GM12878 (cell line): Measurements from ENCODE around the gene CDYL2. TPM values are rescaled to one million over a fixed set of nuclear protein-coding genes. Genes with fewer than 3 reads are reported as not detected.

Source experiments
- ATAC-seq: fragments of 200-7000 bp; cut with Tn5 transposase; 3 replicates; pipeline ENCODE4 v1.9.1; 2020; ENCODE audit warnings: mild to moderate bottlenecking, moderate library complexity
- BruUV-seq: library from RNA; stranded (reverse); fragments of 400-500 nt; replicated peaks from 2 replicates; lab custom pipeline; 2021; lab: Mats Ljungman, UMichigan
- CTCF ChIA-PET: fragments of 300-600 bp; sonication (Branson Sonifier 250); formaldehyde crosslinking; extraction: SDS; loops from one replicate; lab custom pipeline; 2021; ENCODE audit warnings: inconsistent platforms; lab: Yijun Ruan, JAX
- POLR2A ChIA-PET: fragments of 350-600 bp; formaldehyde crosslinking; extraction: SDS; loops from one replicate; lab custom pipeline; 2021; ENCODE audit warnings: inconsistent platforms; lab: Charles Lee
- RAD21 ChIA-PET: fragments of 300-600 bp; sonication (Branson Sonifier 250); formaldehyde crosslinking; loops from one replicate; lab custom pipeline; 2023; ENCODE audit warnings: antibody characterized with exemption; ENCODE audit not compliant: unreplicated experiment; lab: Charles Lee
- SMC1A ChIA-PET: fragments of 300-600 bp; sonication (Branson Sonifier 250); formaldehyde crosslinking; loops from one replicate; lab custom pipeline; 2023; ENCODE audit not compliant: unreplicated experiment, uncharacterized antibody; lab: Charles Lee
- DNase-seq: peaks from one replicate; pipeline ENCODE4 v3.0.0-alpha.2; 2011; ENCODE audit warnings: low read depth, low spot score
- FAIRE-seq: peaks from 3 replicates; lab custom pipeline; 2011; peaks lifted over from hg19 to GRCh38; lab: Jason Lieb, UNC
- H2AFZ ChIP-seq: 2 replicates; pipeline ENCODE4 v1.6.0; 2011; ENCODE audit warnings: low read depth, low read length, control low read depth; ENCODE audit not compliant: control insufficient read depth
- H3K27ac ChIP-seq: 2 replicates; pipeline ENCODE4 v1.5.1; 2011; ENCODE audit warnings: control low read depth; ENCODE audit not compliant: control insufficient read depth, insufficient read depth
- H3K27me3 ChIP-seq, 2 experiments: replicated peaks in 1 of 2; 2 replicates each; pipeline versions ENCODE4 v1.6.0 to v1.6.1; 2011; ENCODE audit warnings: low read length in 1 of 2; ENCODE audit not compliant: control insufficient read depth in 2 of 2, insufficient read depth in 2 of 2
- H3K36me3 ChIP-seq, 2 experiments: 2 replicates each; pipeline ENCODE4 v1.5.1; 2011; ENCODE audit warnings: low read length in 1 of 2; ENCODE audit not compliant: control insufficient read depth in 2 of 2, insufficient read depth in 2 of 2
- H3K4me1 ChIP-seq: 2 replicates; pipeline ENCODE4 v1.6.1; 2011; ENCODE audit warnings: mild to moderate bottlenecking, low read length, moderate library complexity, mixed read lengths; ENCODE audit not compliant: control insufficient read depth, insufficient read depth
- H3K4me2 ChIP-seq: 2 replicates; pipeline ENCODE4 v1.6.0; 2011; ENCODE audit warnings: control low read depth; ENCODE audit not compliant: control insufficient read depth, insufficient read depth
- H3K4me3 ChIP-seq: fragments of 200-600 bp; sonication (generic); 2 replicates; pipeline ENCODE4 v1.5.1; 2016
- H3K79me2 ChIP-seq: 2 replicates; pipeline ENCODE4 v1.6.0; 2011; ENCODE audit warnings: low read length; ENCODE audit not compliant: control insufficient read depth, insufficient read depth
- H3K9ac ChIP-seq: 2 replicates; pipeline ENCODE4 v1.8.0; 2011; ENCODE audit warnings: low read length, control low read depth, mixed read lengths; ENCODE audit not compliant: control insufficient read depth, insufficient read depth
- H3K9me3 ChIP-seq: replicated peaks from 3 replicates; pipeline ENCODE4 v1.5.1; 2011; ENCODE audit warnings: mild to moderate bottlenecking, low read length; ENCODE audit not compliant: control insufficient read depth, insufficient read depth
- H4K20me1 ChIP-seq: 2 replicates; pipeline ENCODE4 v1.6.0; 2011; ENCODE audit not compliant: control insufficient read depth, insufficient read depth
- ATF7 ChIP-seq: fragments of 450-650 bp; IDR thresholded peaks from 2 replicates; pipeline ENCODE4 v1.6.1; 2016; ENCODE audit warnings: low read depth, mild to moderate bottlenecking
- BCL3 ChIP-seq: IDR thresholded peaks from 2 replicates; pipeline ENCODE4 v1.6.1; 2011; ENCODE audit warnings: borderline replicate concordance, low read depth, mild to moderate bottlenecking, moderate library complexity, low read length; ENCODE audit not compliant: insufficient read depth, poor library complexity, severe bottlenecking
- BCLAF1 ChIP-seq: fragments of 450-650 bp; IDR thresholded peaks from 2 replicates; pipeline ENCODE4 v1.6.1; 2017; ENCODE audit warnings: antibody characterized with exemption, mild to moderate bottlenecking, moderate library complexity
- CHD1 ChIP-seq: IDR thresholded peaks from 2 replicates; pipeline ENCODE4 v1.6.1; 2012; ENCODE audit warnings: low read depth, low read length, improper control_type of control experiment
- CREB1 ChIP-seq: IDR thresholded peaks from 2 replicates; pipeline ENCODE4 v1.6.1; 2012; ENCODE audit warnings: low read depth, mild to moderate bottlenecking, inconsistent platforms
- CREM ChIP-seq: IDR thresholded peaks from 2 replicates; pipeline ENCODE4 v1.6.1; 2014; ENCODE audit warnings: antibody characterized with exemption, low read depth
- EP300 ChIP-seq, 2 experiments: fragments of 150-350 bp in 1 of 2; IDR thresholded peaks; 2 replicates each; pipeline ENCODE4 v1.6.1; 2011 to 2012; ENCODE audit warnings: low read depth in 2 of 2, low read length in 2 of 2, borderline replicate concordance in 1 of 2, improper control_type of control experiment in 1 of 2, inconsistent platforms in 1 of 2; ENCODE audit not compliant: control insufficient read depth in 1 of 2
- ETV6 ChIP-seq, 2 experiments: fragments of 450-650 bp in 1 of 2; IDR thresholded peaks in 1 of 2; conservative IDR thresholded peaks in 1 of 2; 2 replicates each; pipeline ENCODE4 v1.6.1; 2014; ENCODE audit warnings: antibody characterized with exemption in 1 of 2, borderline replicate concordance in 1 of 2, low read depth in 1 of 2, mild to moderate bottlenecking in 1 of 2, moderate library complexity in 1 of 2
- HDAC2 ChIP-seq: fragments of 200-600 bp; sonication (generic); IDR thresholded peaks from 2 replicates; pipeline ENCODE4 v1.6.1; 2017
- HDAC6 ChIP-seq: fragments of 200-600 bp; sonication (generic); IDR thresholded peaks from one replicate; pipeline ENCODE4 v1.8.0; 2017; ENCODE audit warnings: antibody characterized with exemption; ENCODE audit not compliant: unreplicated experiment
- MEF2A ChIP-seq: IDR thresholded peaks from 2 replicates; pipeline ENCODE4 v1.6.1; 2011; ENCODE audit warnings: low read depth, mild to moderate bottlenecking, low read length, moderate library complexity; ENCODE audit not compliant: insufficient read depth
- MEF2B ChIP-seq: fragments of 450-650 bp; IDR thresholded peaks from 2 replicates; pipeline ENCODE4 v1.6.1; 2018; ENCODE audit warnings: mild to moderate bottlenecking, moderate library complexity; ENCODE audit not compliant: partially characterized antibody, poor library complexity, severe bottlenecking
- MTA3 ChIP-seq: IDR thresholded peaks from 2 replicates; pipeline ENCODE4 v1.6.1; 2012; ENCODE audit warnings: low read length, inconsistent platforms, borderline replicate concordance
- NFYB ChIP-seq: IDR thresholded peaks from 2 replicates; pipeline ENCODE4 v1.6.1; 2011; ENCODE audit warnings: low read depth, mild to moderate bottlenecking, low read length, improper control_type of control experiment, moderate library complexity; ENCODE audit not compliant: insufficient read depth
- POLR2A ChIP-seq: IDR thresholded peaks from 2 replicates; pipeline ENCODE4 v1.6.1; 2011; ENCODE audit warnings: low read depth, mild to moderate bottlenecking, low read length
- RAD21 ChIP-seq: IDR thresholded peaks from 2 replicates; pipeline ENCODE4 v1.6.1; 2011; ENCODE audit warnings: mild to moderate bottlenecking, low read depth, low read length, moderate library complexity; ENCODE audit not compliant: insufficient read depth
- RFX5 ChIP-seq: IDR thresholded peaks from 2 replicates; pipeline ENCODE4 v1.6.1; 2011; ENCODE audit warnings: low read depth, low read length, improper control_type of control experiment
- SMAD1 ChIP-seq: fragments of 450-650 bp; IDR thresholded peaks from 2 replicates; pipeline ENCODE4 v1.6.1; 2018; ENCODE audit warnings: mild to moderate bottlenecking, low read depth; ENCODE audit not compliant: partially characterized antibody
- TCF7 ChIP-seq: IDR thresholded peaks from 2 replicates; pipeline ENCODE4 v1.6.1; 2014; ENCODE audit warnings: antibody characterized with exemption, borderline replicate concordance
- WRNIP1 ChIP-seq: IDR thresholded peaks from 2 replicates; pipeline ENCODE4 v1.6.1; 2011; ENCODE audit warnings: low read depth, low read length, improper control_type of control experiment, borderline replicate concordance
- YY1 ChIP-seq: IDR thresholded peaks from 2 replicates; pipeline ENCODE4 v1.6.1; 2011; ENCODE audit warnings: low read depth, mild to moderate bottlenecking, low read length
- ZNF384 ChIP-seq: IDR thresholded peaks from 2 replicates; pipeline ENCODE4 v1.6.1; 2012; ENCODE audit warnings: low read depth, mild to moderate bottlenecking, low read length, improper control_type of control experiment, borderline replicate concordance
- WGBS: methylation state at CpG from one replicate; pipeline ENCODE4 v1.1.6; 2016; ENCODE audit warnings: low lambda C conversion rate; ENCODE audit not compliant: insufficient replicate concordance, insufficient coverage; ENCODE audit errors: missing lambda C conversion rate; 5-methylcytosine and 5-hydroxymethylcytosine counted together
- in situ Hi-C: fragments of 300-500 bp; cut with MboI; formaldehyde crosslinking; loops from 9 replicates; pipeline ENCODE4 v1.14.3; 2018; ENCODE audit warnings: mixed read lengths
- intact Hi-C: fragments of 100-400 bp; cut with micrococcal nuclease; formaldehyde crosslinking; loops from one replicate; pipeline ENCODE4 v1.14.2; 2022; ENCODE audit not compliant: unreplicated experiment
- polyA plus RNA-seq, 11 experiments: library from polyadenylated mRNA; depleted of rRNA in 4 of 11; unstranded in 6 of 11; stranded (reverse) in 5 of 11; fragments of >200 nt; fragmentation: Nextera tagmentation in 4 of 11; fragmentation: Illumina TruSeq in 1 of 11; extraction: Ambion mirVana in 4 of 11; extraction: Trizol in 1 of 11; gene quantifications; 1 replicate in 1 of 11; 2 replicates in 10 of 11; pipeline versions ENCODE4 v1.2.1 to v1.2.3, GENCODE V29; 2011 to 2016; ENCODE audit warnings: inconsistent platforms in 2 of 11, missing spikeins in 2 of 11, low read depth in 1 of 11
- total RNA-seq, 4 experiments: library from RNA; depleted of rRNA in 3 of 4; stranded (reverse); fragments of >200 nt in 3 of 4; fragmentation: Illumina TruSeq in 1 of 4; extraction: Trizol in 1 of 4; gene quantifications; 2 replicates each; pipeline versions ENCODE4 v1.2.1 to v1.2.3, GENCODE V29; 2013 to 2021

The CDYL2 gene
- total and polyA plus RNA-seq, 10 of the 15 experiments (the other 5 are each of a cell fraction or from before 2014, with no cell fraction given): 0.27 to 22.9 (median 3.9) TPM

GRCh38 chr16:80710918-80711317, 93.5 kb downstream of the CDYL2 start:
- Histone ChIP-seq H3K79me2 (no peaks in the 10 kb centered on the region), H4K20me1 (no peaks in the 10 kb centered on the region), H3K9me3 (no peaks in the 10 kb centered on the region), H3K9ac (peak overlapping the region; percentile 11; the same call in 1 of the 2 replicates), H3K4me2 (peak overlapping the region; percentile 51), H3K27me3 (no peaks in the 10 kb centered on the region), H3K36me3 (no peaks in the 10 kb centered on the region), H3K4me3 (no peak overlapping the region), H2AFZ (peak overlapping the region; percentile 37), H3K27ac (no peak overlapping the region), H3K4me1 (no peaks in the 10 kb centered on the region)
- ChIA-PET POLR2A (interaction anchor here (0.7 kb wide), 1 partner anchor 145 kb away, joined by 3 read pairs; no protein-coding TSS in a partner anchor), CTCF (interaction anchor here (0.6 kb wide), 1 partner anchor 172 kb away, joined by 3 read pairs; no protein-coding TSS in a partner anchor), RAD21 (no interaction called here), SMC1A (interaction anchor here (0.7 to 1.1 kb wide), 2 partner anchors 10 kb away, joined by 3 read pairs; no protein-coding TSS in a partner anchor)
- WGBS: 39% methylated on average over 8 of the region's 8 CpGs
- no peak for ATAC-seq
- intact Hi-C loops (no loop called here), in situ Hi-C loops (no loop called here)
- no peak for DNase-seq
- no TSS peak for BruUV-seq
- peak; percentile 81 for FAIRE-seq
- TF ChIP-seq POLR2A: no peak
- no peak for TF ChIP-seq MEF2B
- no peak for TF ChIP-seq NFYB
- no peak for TF ChIP-seq SMAD1
- TF ChIP-seq ZNF384: no peak
- no peak for TF ChIP-seq MEF2A
- no peak for TF ChIP-seq CHD1
- TF ChIP-seq CREM: 0 out of 2 replicates have a peak, but pooled peaks have one; percentile 51
- TF ChIP-seq BCL3: no peak
- TF ChIP-seq RFX5: 0 out of 2 replicates have a peak, but pooled peaks have one; percentile 38
- no peak for TF ChIP-seq BCLAF1
- TF ChIP-seq EP300 (IDR thresholded peaks at IDR 0.05; ENCODE audit: borderline replicate concordance in 1 of 2, control insufficient read depth in 1 of 2, low read depth in 2 of 2, low read length in 2 of 2): no peak
- TF ChIP-seq HDAC2: no peak
- TF ChIP-seq YY1: no peak
- no peak for TF ChIP-seq ATF7
- TF ChIP-seq WRNIP1: no peak
- no peak for TF ChIP-seq HDAC6
- TF ChIP-seq CREB1: peak; percentile 72
- TF ChIP-seq RAD21: peak; percentile 17; the same call in 1 of the 2 replicates
- TF ChIP-seq MTA3: 0 out of 2 replicates have a peak, but pooled peaks have one; percentile 53
- 0 out of 4 replicates have a peak, but pooled peaks of 1 of the 2 experiments have one; percentile 2 for TF ChIP-seq ETV6 (conservative IDR thresholded peaks at IDR 0.05 in 1 of 2, IDR thresholded peaks at IDR 0.05 in 1 of 2; ENCODE audit: borderline replicate concordance in 1 of 2, low read depth in 1 of 2)
- no peak for TF ChIP-seq TCF7
